PC-9 (cell line): ENCODE measurements around the gene GOLGA1.
"Not testable (repeated sequence)": the region's sequence is repeated elsewhere in the genome, so short reads cannot be mapped to it uniquely, and the experiment has no call there.

Experiments used
- CTCF ChIP-seq: fragments of 200-600 bp; sonication (generic); conservative IDR thresholded peaks from 2 replicates; pipeline ENCODE4 v1.6.1; 2017; ENCODE audit warnings: mixed run types, antibody characterized with exemption, mild to moderate bottlenecking, moderate library complexity
- EZH2 ChIP-seq: fragments of 200-600 bp; sonication (generic); IDR thresholded peaks from 2 replicates; pipeline ENCODE4 v1.8.0; 2017; ENCODE audit warnings: antibody characterized with exemption, low read depth

DNA sequence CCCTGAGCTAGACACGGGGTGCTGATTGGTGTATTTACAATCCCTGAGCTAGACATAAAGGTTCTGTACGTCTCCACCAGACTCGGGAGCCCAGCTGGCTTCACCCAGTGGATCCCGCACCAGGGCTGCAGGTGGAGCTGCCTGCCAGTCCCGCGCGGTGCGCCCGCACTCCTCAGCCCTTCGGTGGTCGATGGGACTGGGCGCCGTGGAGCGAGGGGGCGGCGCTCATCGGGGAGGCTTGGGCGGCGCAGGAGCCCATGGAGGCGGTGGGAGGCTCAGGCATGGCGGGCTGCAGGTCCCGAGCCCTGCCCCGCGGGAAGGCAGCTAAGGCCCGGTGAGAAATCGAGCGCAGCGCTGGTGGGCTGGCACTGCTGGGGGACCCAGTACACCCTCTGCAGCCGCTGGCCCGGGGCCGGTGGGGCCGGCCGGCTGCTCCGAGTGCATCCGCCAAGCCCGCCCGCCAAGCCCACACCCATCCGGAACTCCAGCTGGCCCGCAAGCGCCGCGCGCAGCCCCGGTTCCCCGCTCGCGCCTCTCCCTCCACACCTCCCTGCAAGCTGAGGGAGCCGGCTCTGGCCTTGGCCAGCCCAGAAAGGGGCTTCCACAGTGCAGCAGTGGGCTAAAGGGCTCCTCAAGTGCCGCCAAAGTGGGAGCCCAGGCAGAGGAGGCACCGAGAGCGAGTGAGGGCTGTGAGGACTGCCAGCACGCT lies 102.2 kb downstream of the GOLGA1 start:
- not testable (repeated sequence) for TF ChIP-seq EZH2, CTCF
